Nephron (organoid): ENCODE data around the gene GLDC.

Experiments
- H3K27ac Mint-ChIP-seq, 3 experiments: 2 replicates each; pipeline ENCODE4 v1.8.0; 2020; ENCODE audit warnings: mixed read lengths in 3 of 3, mild to moderate bottlenecking in 2 of 3, moderate library complexity in 1 of 3
- H3K27me3 Mint-ChIP-seq: 2 replicates; pipeline ENCODE4 v1.8.0; 2021; ENCODE audit warnings: low read depth, mild to moderate bottlenecking, moderate library complexity, mixed read lengths
- H3K36me3 Mint-ChIP-seq: 2 replicates; pipeline ENCODE4 v1.8.0; 2020; ENCODE audit warnings: low read depth, mixed read lengths
- H3K4me1 Mint-ChIP-seq: 2 replicates; pipeline ENCODE4 v1.8.0; 2020; ENCODE audit warnings: mixed read lengths
- H3K4me3 Mint-ChIP-seq, 3 experiments: 2 replicates each; pipeline ENCODE4 v1.8.0; 2020; ENCODE audit warnings: mild to moderate bottlenecking in 3 of 3, mixed read lengths in 3 of 3, moderate library complexity in 2 of 3
- H3K9me3 Mint-ChIP-seq: 2 replicates; pipeline ENCODE4 v1.8.0; 2020; ENCODE audit warnings: mixed read lengths
- TF ChIP-seq, protein P1 (sequence below), 3 experiments: fragments of 200-600 bp; sonication (generic); IDR thresholded peaks; one replicate each; pipeline ENCODE4 v1.5.0; 2021; ENCODE audit warnings: antibody characterized with exemption in 3 of 3; ENCODE audit not compliant: unreplicated experiment in 3 of 3

The GLDC gene

DNA sequence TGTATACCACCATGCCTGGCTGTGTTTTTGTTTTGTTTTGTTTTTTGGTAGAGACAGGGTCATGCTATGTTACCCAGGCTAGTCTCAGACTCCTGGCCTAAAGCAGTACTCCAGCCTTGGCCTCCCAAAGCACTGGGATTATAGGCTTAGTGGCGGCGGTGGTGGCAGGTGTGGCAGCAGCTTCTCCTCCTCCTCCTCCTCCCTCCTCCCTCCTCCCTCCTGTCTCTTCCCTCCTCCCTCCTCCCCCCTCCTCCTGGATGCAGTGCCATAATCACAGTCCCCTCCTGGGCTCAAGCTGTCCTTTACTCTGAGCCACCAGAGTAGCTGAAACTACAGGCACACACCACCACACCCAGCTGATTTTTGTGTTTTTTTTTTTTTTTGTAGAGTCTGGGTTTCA is 161.3 kb downstream of the GLDC start:
- H3K36me3 Mint-ChIP-seq, result peaks cover 40% of the 10 kb centered on the region
- no peaks in the 10 kb centered on the region for H3K27me3 Mint-ChIP-seq
- H3K4me3 Mint-ChIP-seq, result no peak overlapping the region
- H3K27ac Mint-ChIP-seq, result no peak overlapping the region
- H3K4me1 Mint-ChIP-seq, result no peaks in the 10 kb centered on the region
- TF ChIP-seq, protein P1, sequence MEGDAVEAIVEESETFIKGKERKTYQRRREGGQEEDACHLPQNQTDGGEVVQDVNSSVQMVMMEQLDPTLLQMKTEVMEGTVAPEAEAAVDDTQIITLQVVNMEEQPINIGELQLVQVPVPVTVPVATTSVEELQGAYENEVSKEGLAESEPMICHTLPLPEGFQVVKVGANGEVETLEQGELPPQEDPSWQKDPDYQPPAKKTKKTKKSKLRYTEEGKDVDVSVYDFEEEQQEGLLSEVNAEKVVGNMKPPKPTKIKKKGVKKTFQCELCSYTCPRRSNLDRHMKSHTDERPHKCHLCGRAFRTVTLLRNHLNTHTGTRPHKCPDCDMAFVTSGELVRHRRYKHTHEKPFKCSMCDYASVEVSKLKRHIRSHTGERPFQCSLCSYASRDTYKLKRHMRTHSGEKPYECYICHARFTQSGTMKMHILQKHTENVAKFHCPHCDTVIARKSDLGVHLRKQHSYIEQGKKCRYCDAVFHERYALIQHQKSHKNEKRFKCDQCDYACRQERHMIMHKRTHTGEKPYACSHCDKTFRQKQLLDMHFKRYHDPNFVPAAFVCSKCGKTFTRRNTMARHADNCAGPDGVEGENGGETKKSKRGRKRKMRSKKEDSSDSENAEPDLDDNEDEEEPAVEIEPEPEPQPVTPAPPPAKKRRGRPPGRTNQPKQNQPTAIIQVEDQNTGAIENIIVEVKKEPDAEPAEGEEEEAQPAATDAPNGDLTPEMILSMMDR (IDR thresholded peaks at IDR 0.05; ENCODE audit: unreplicated experiment in 3 of 3), result no peak
- H3K9me3 Mint-ChIP-seq, result no peaks in the 10 kb centered on the region
